Measurements from ENCODE around the gene ZCRB1.
"Not testable (repeated sequence)": the region's sequence is repeated elsewhere in the genome, so short reads cannot be mapped to it uniquely, and the experiment has no call there.

The ZCRB1 gene

GRCh38 chr12:42349119-42350020, 23.5 kb upstream of the ZCRB1 start:
- not testable (repeated sequence) for H3K36me3 ChIP-seq (ENCODE audit: control insufficient read depth, insufficient read depth, low read length); H3K9ac ChIP-seq (ENCODE audit: low read depth, low read length); H3K4me3 ChIP-seq (ENCODE audit: low read depth, low read length); H3K9me3 ChIP-seq (ENCODE audit: control insufficient read depth, insufficient read depth, low read length); H3K27me3 ChIP-seq (ENCODE audit: control insufficient read depth, insufficient read depth, low read length); H3K4me1 ChIP-seq (ENCODE audit: control insufficient read depth, insufficient read depth, low read length)

DNA sequence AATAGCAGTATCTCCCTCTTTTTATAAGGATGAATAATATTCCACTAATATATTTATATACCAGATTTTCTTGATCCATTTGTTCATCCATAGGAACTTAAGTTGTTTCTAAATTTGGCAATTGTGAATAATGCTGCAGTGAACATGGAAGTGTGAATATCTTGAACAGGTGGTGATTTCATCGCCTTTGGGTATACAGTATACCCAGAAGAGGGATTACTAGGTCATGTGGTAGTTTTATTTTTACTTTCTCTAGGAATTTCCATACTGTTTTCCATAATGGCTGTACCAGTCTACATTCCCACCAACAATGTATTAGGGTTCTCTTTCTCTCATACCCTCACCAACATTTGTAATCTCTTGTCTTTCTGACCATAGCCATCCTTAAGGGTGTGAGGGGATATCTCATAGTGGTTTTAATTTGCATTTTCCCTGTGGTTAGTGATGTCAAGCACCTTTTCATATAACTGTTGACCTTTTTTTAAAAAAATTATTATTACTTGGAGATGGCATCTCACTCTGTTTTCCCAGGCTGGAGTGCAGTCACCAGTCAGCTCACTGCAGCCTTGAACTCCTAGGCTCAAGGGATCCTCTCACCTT, 20.6 kb upstream of the ZCRB1 start:
- H3K4me3 ChIP-seq (ENCODE audit: low read depth, low read length) = no peak overlapping the region
- H3K4me1 ChIP-seq (ENCODE audit: control insufficient read depth, insufficient read depth, low read length) = peaks cover 4% of the 10 kb centered on the region
- H3K9me3 ChIP-seq (ENCODE audit: control insufficient read depth, insufficient read depth, low read length) = no peaks in the 10 kb centered on the region
- no peaks in the 10 kb centered on the region for H3K36me3 ChIP-seq (ENCODE audit: control insufficient read depth, insufficient read depth, low read length)
- H3K27me3 ChIP-seq (ENCODE audit: control insufficient read depth, insufficient read depth, low read length) = no peaks in the 10 kb centered on the region
- no peak overlapping the region for H3K9ac ChIP-seq (ENCODE audit: low read depth, low read length)

- no peaks in the 10 kb centered on the region for H3K9me3 ChIP-seq (ENCODE audit: control insufficient read depth, insufficient read depth, low read length)
- no peaks in the 10 kb centered on the region for H3K27me3 ChIP-seq (ENCODE audit: control insufficient read depth, insufficient read depth, low read length)
- no peak overlapping the region for H3K4me3 ChIP-seq (ENCODE audit: low read depth, low read length)
- H3K9ac ChIP-seq (ENCODE audit: low read depth, low read length) = no peak overlapping the region
- H3K4me1 ChIP-seq (ENCODE audit: control insufficient read depth, insufficient read depth, low read length) = peaks cover 4% of the 10 kb centered on the region
- no peaks in the 10 kb centered on the region for H3K36me3 ChIP-seq (ENCODE audit: control insufficient read depth, insufficient read depth, low read length)
Observed at GRCh38 chr12:42343721-42344120, 17.8 kb upstream of the ZCRB1 start.

DNA sequence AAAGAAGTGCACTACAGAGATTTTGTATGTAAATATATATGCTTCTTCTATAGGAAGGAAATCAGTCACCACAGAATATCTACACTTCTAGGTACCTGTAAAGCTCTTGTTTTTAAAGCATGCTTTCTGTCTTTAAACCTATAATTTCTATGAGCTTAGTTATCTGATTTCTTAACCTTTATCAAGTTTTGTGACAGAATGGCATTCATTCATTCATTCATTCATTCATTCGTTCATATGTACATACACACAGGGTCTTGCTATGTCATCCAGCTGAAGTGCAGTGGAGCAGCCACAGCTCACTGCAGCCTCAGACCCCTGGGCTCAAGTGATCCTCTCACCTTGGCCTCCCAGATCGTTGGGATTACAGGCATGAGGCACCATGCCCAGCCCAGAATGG, 16.1 kb upstream of the ZCRB1 start:
- H3K36me3 ChIP-seq (ENCODE audit: control insufficient read depth, insufficient read depth, low read length) = no peaks in the 10 kb centered on the region
- no peak overlapping the region for H3K9ac ChIP-seq (ENCODE audit: low read depth, low read length)
- no peaks in the 10 kb centered on the region for H3K4me1 ChIP-seq (ENCODE audit: control insufficient read depth, insufficient read depth, low read length)
- no peak overlapping the region for H3K4me3 ChIP-seq (ENCODE audit: low read depth, low read length)
- H3K9me3 ChIP-seq (ENCODE audit: control insufficient read depth, insufficient read depth, low read length) = no peaks in the 10 kb centered on the region
- no peaks in the 10 kb centered on the region for H3K27me3 ChIP-seq (ENCODE audit: control insufficient read depth, insufficient read depth, low read length)

DNA sequence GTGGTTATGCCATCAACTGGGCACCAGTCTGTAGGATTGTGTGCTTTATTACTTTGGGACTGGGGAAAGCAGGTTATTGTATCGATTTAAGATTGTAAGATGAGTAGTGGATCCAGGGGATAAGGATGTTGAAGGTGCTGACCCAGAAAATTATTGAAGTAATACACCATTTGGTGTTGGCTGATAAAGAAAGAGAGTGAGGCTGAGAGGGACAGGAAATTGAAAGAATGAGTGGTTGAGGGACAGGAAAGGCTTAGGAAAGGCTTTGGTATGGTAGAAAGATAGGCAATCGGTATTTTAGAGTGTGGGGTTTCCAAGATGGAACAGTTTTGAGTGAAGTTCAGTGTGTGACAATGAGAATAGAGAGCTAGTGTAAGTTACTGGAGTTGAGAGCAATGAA, 12.4 kb upstream of the ZCRB1 start:
- no peak overlapping the region for H3K9ac ChIP-seq (ENCODE audit: low read depth, low read length)
- H3K36me3 ChIP-seq (ENCODE audit: control insufficient read depth, insufficient read depth, low read length) = peaks cover 7% of the 10 kb centered on the region
- no peaks in the 10 kb centered on the region for H3K27me3 ChIP-seq (ENCODE audit: control insufficient read depth, insufficient read depth, low read length)
- no peaks in the 10 kb centered on the region for H3K9me3 ChIP-seq (ENCODE audit: control insufficient read depth, insufficient read depth, low read length)
- peaks cover 9% of the 10 kb centered on the region for H3K4me1 ChIP-seq (ENCODE audit: control insufficient read depth, insufficient read depth, low read length)
- no peak overlapping the region for H3K4me3 ChIP-seq (ENCODE audit: low read depth, low read length)

DNA sequence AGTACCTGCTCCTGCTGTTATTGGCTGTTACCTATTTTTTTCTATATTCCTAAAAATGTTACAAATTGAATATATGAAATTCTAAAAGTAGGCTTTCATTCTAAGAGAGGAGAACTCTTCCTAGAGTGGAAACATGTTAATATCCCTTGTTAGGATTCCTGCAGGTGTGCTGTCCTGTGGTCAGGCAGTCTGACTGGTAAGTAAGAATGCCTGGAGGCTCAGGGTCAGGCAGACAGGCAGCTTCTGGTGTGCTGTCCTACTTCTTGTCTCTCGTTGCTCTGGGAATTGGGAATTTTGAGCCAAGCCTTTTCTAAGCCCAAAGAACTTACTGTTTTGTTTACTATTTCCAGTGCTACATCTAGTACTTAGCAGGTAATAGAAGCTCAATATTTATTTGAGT, 10.4 kb upstream of the ZCRB1 start:
- Histone ChIP-seq H3K9me3 (ENCODE audit: control insufficient read depth, insufficient read depth, low read length) (no peaks in the 10 kb centered on the region), H3K9ac (ENCODE audit: low read depth, low read length) (no peak overlapping the region), H3K36me3 (ENCODE audit: control insufficient read depth, insufficient read depth, low read length) (peaks cover 7% of the 10 kb centered on the region), H3K4me3 (ENCODE audit: low read depth, low read length) (no peak overlapping the region), H3K27me3 (ENCODE audit: control insufficient read depth, insufficient read depth, low read length) (no peaks in the 10 kb centered on the region), H3K4me1 (ENCODE audit: control insufficient read depth, insufficient read depth, low read length) (peaks cover 10% of the 10 kb centered on the region)

- Histone ChIP-seq H3K4me3 (ENCODE audit: low read depth, low read length) (no peak overlapping the region), H3K9ac (ENCODE audit: low read depth, low read length) (no peak overlapping the region), H3K27me3 (ENCODE audit: control insufficient read depth, insufficient read depth, low read length) (no peaks in the 10 kb centered on the region), H3K36me3 (ENCODE audit: control insufficient read depth, insufficient read depth, low read length) (peaks cover 7% of the 10 kb centered on the region), H3K9me3 (ENCODE audit: control insufficient read depth, insufficient read depth, low read length) (no peaks in the 10 kb centered on the region), H3K4me1 (ENCODE audit: control insufficient read depth, insufficient read depth, low read length) (peaks cover 12% of the 10 kb centered on the region)
Observed at GRCh38 chr12:42332301-42333285, 6.7 kb upstream of the ZCRB1 start.

DNA sequence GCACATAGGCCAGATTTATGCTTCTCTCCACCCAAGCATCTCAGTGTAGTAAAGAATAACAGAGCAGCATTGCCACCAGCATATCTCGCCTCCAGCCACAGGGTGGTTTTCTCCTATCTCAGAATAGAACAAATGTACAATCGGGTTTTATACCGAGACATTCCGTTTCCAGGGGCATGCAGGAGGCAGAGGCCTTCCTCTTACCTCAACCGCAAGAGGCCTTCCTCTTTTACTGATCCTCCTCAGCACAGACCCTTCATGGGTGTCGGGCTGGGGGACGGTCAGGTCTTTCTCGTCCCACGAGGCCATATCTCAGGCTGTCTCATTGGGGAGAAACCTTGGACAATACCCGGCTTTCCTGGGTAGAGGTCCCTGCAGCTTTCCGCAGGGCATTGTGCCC, 4.2 kb upstream of the ZCRB1 start:
- not testable (repeated sequence) for H3K9me3 ChIP-seq (ENCODE audit: control insufficient read depth, insufficient read depth, low read length); H3K36me3 ChIP-seq (ENCODE audit: control insufficient read depth, insufficient read depth, low read length); H3K9ac ChIP-seq (ENCODE audit: low read depth, low read length); H3K4me3 ChIP-seq (ENCODE audit: low read depth, low read length); H3K27me3 ChIP-seq (ENCODE audit: control insufficient read depth, insufficient read depth, low read length)
- H3K4me1 ChIP-seq (ENCODE audit: control insufficient read depth, insufficient read depth, low read length) = peaks cover 12% of the 10 kb centered on the region

DNA sequence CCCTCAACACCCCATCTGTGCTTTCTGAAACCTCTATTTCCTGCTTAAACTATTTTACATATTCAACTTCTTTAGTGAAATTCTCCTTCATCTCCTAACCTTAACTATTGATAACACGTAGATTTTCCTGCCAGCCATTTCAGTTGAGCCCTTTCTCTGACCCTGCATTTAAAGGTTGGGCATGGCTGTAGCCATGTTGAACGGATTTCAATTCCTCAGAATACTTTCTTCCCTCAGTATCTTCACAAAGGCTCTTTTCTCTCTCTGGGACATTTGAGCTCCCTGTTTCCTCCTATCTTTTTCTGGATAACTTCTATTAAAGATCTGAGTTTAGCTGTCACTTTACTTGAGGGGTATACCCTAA, 1.3 kb upstream of the ZCRB1 start:
- H3K27me3 ChIP-seq (ENCODE audit: control insufficient read depth, insufficient read depth, low read length) = no peaks in the 10 kb centered on the region
- H3K36me3 ChIP-seq (ENCODE audit: control insufficient read depth, insufficient read depth, low read length) = no peaks in the 10 kb centered on the region
- H3K4me1 ChIP-seq (ENCODE audit: control insufficient read depth, insufficient read depth, low read length) = peaks cover 3% of the 10 kb centered on the region
- no peaks in the 10 kb centered on the region for H3K9me3 ChIP-seq (ENCODE audit: control insufficient read depth, insufficient read depth, low read length)
- no peak overlapping the region for H3K9ac ChIP-seq (ENCODE audit: low read depth, low read length)
- H3K4me3 ChIP-seq (ENCODE audit: low read depth, low read length) = peak overlapping the region; percentile 93

GRCh38 chr12:42326541-42327226, 790 bp upstream of the ZCRB1 start:
- Histone ChIP-seq H3K9ac (ENCODE audit: low read depth, low read length) (peak overlapping the region; percentile 91), H3K4me3 (ENCODE audit: low read depth, low read length) (peak overlapping the region; percentile 93), H3K36me3 (ENCODE audit: control insufficient read depth, insufficient read depth, low read length) (no peaks in the 10 kb centered on the region), H3K27me3 (ENCODE audit: control insufficient read depth, insufficient read depth, low read length) (no peaks in the 10 kb centered on the region), H3K9me3 (ENCODE audit: control insufficient read depth, insufficient read depth, low read length) (no peaks in the 10 kb centered on the region), H3K4me1 (ENCODE audit: control insufficient read depth, insufficient read depth, low read length) (peaks cover 3% of the 10 kb centered on the region)

GRCh38 chr12:42325326-42325652, 605 bp downstream of the ZCRB1 start:
- no peaks in the 10 kb centered on the region for H3K4me1 ChIP-seq (ENCODE audit: control insufficient read depth, insufficient read depth, low read length)
- H3K27me3 ChIP-seq (ENCODE audit: control insufficient read depth, insufficient read depth, low read length) = no peaks in the 10 kb centered on the region
- H3K9me3 ChIP-seq (ENCODE audit: control insufficient read depth, insufficient read depth, low read length) = no peaks in the 10 kb centered on the region
- H3K4me3 ChIP-seq (ENCODE audit: low read depth, low read length) = peak overlapping the region; percentile 93
- peak overlapping the region; percentile 91 for H3K9ac ChIP-seq (ENCODE audit: low read depth, low read length)
- H3K36me3 ChIP-seq (ENCODE audit: control insufficient read depth, insufficient read depth, low read length) = no peaks in the 10 kb centered on the region

All from iPS-15b (cell line).